T-helper 17 cell (primary cell): ENCODE data around the gene HSPD1. TPM values are rescaled to one million over a fixed set of nuclear protein-coding genes. Genes with fewer than 3 reads are reported as not detected.
"Not testable (repeated sequence)": the region's sequence is repeated elsewhere in the genome, so short reads cannot be mapped to it uniquely, and the experiment has no call there.

Experiments used
- ATAC-seq: fragments of 150-1000 bp; cut with Tn5 transposase; 2 replicates; pipeline ENCODE4 v1.10.0; 2021; ENCODE audit warnings: mild to moderate bottlenecking, moderate library complexity
- DNase-seq, 3 donors: peaks; one replicate each; pipeline versions ENCODE4 v3.0.0 to v3.0.0-alpha.2; 2020 to 2021
- H3K9me3 ChIP-seq: one replicate; pipeline ENCODE4 v1.7.0; 2013; ENCODE audit warnings: low read length, mild to moderate bottlenecking; ENCODE audit not compliant: control insufficient read depth, poor library complexity, severe bottlenecking
- H3K27ac Mint-ChIP-seq: one replicate; pipeline ENCODE4 v1.8.0; 2022; ENCODE audit warnings: mild to moderate bottlenecking, moderate library complexity, mixed read lengths
- H3K27me3 Mint-ChIP-seq: one replicate; pipeline ENCODE4 v1.8.0; 2022; ENCODE audit warnings: mixed read lengths
- H3K36me3 Mint-ChIP-seq: one replicate; pipeline ENCODE4 v1.8.0; 2022; ENCODE audit warnings: low read depth, mixed read lengths
- H3K4me1 Mint-ChIP-seq: one replicate; pipeline ENCODE4 v1.8.0; 2022; ENCODE audit warnings: mild to moderate bottlenecking, mixed read lengths
- H3K4me3 Mint-ChIP-seq: one replicate; pipeline ENCODE4 v1.8.0; 2022; ENCODE audit warnings: mild to moderate bottlenecking, moderate library complexity, mixed read lengths
- total RNA-seq, 4 donors: library from RNA in 2 of 4; stranded (reverse) in 2 of 4; gene quantifications; one replicate each; pipeline ENCODE4 v1.2.3 and lab custom pipeline; 2022 to 2026

The HSPD1 gene
- total RNA-seq, 2 donors from 2014 or later = 161 to 182 TPM

- not testable (repeated sequence) for H3K4me3 Mint-ChIP-seq, H3K27me3 Mint-ChIP-seq, H3K36me3 Mint-ChIP-seq, DNase-seq, ATAC-seq, H3K9me3 ChIP-seq, H3K4me1 Mint-ChIP-seq
- peak overlapping the region; percentile 22 for H3K27ac Mint-ChIP-seq
These were observed 15.4 kb downstream of the HSPD1 start for GRCh38 chr2:197484248-197484647.

- Mint-ChIP-seq H3K27me3 (no peaks in the 10 kb centered on the region), H3K36me3 (peaks cover 4% of the 10 kb centered on the region), H3K27ac (no peak overlapping the region), H3K4me3 (no peak overlapping the region), H3K4me1 (peaks cover 5% of the 10 kb centered on the region)
- ATAC-seq = no peak
- no peaks in the 10 kb centered on the region for H3K9me3 ChIP-seq
- no peak for DNase-seq
These were observed 19.2 kb downstream of the HSPD1 start for GRCh38 chr2:197480165-197481036.

DNA sequence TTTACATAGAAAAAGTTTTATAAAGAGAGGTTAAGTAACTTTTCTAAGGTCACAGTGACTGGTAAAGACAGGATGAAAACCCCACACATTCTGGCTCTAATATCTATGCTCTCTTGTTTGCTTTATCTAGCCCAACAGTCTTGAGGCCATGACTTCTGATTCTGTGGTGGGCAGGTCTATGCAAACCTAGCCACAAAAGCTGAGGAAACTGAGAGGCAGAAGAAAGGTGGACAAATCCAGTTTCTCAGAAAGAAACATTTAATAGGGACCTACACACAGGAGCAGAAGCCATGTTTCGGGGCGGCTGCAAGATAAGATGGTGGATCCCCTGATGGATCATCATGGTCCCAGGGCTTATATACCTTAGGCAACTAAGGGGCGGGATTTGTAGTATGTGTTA is 21.8 kb downstream of the HSPD1 start:
- peaks cover 4% of the 10 kb centered on the region for H3K36me3 Mint-ChIP-seq
- H3K9me3 ChIP-seq = no peaks in the 10 kb centered on the region
- DNase-seq (no peak), ATAC-seq (no peak)
- peak overlapping the region; percentile 67 for H3K27ac Mint-ChIP-seq
- H3K27me3 Mint-ChIP-seq = no peaks in the 10 kb centered on the region
- H3K4me3 Mint-ChIP-seq = no peak overlapping the region
- peaks cover 5% of the 10 kb centered on the region for H3K4me1 Mint-ChIP-seq

- Mint-ChIP-seq H3K27me3 (no peaks in the 10 kb centered on the region), H3K4me3 (no peak overlapping the region), H3K36me3 (peaks cover 3% of the 10 kb centered on the region), H3K27ac (peak overlapping the region; percentile 32), H3K4me1 (peaks cover 2% of the 10 kb centered on the region)
- ATAC-seq (no peak), DNase-seq (no peak)
- H3K9me3 ChIP-seq = no peaks in the 10 kb centered on the region
These were observed 27.5 kb downstream of the HSPD1 start for GRCh38 chr2:197472166-197472565.

- H3K27ac Mint-ChIP-seq = no peak overlapping the region
- H3K36me3 Mint-ChIP-seq = peaks cover 4% of the 10 kb centered on the region
- H3K4me1 Mint-ChIP-seq = peaks cover 4% of the 10 kb centered on the region
- H3K4me3 Mint-ChIP-seq = no peak overlapping the region
- ATAC-seq = no peak
- DNase-seq = no peak
- no peaks in the 10 kb centered on the region for H3K9me3 ChIP-seq
- no peaks in the 10 kb centered on the region for H3K27me3 Mint-ChIP-seq
These were observed 35.5 kb downstream of the HSPD1 start for GRCh38 chr2:197464175-197464574.

DNA sequence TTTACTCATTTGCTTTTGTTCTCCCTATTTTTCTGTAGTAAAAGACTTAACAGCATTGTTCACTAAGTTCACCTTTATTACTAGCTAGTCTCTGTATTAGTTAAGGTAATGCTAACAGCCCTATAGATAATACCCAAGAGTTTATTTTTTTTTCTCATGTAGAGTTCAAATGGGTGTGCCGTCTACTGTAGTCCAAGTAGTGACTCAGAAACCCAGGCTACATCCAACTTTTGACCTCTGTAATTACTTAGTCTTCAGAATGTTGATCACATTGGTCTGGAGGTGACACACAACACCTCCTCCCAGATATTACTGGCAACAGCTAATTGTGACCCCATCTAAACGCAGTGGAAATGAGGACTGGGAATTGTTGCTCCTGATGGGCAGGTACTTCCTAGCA is 38.6 kb downstream of the HSPD1 start:
- ATAC-seq (no peak), DNase-seq (no peak)
- Mint-ChIP-seq H3K27me3 (no peaks in the 10 kb centered on the region), H3K27ac (peak overlapping the region; percentile 8), H3K4me3 (no peak overlapping the region), H3K4me1 (peaks cover 12% of the 10 kb centered on the region), H3K36me3 (peaks cover under 1% of the 10 kb centered on the region)
- no peaks in the 10 kb centered on the region for H3K9me3 ChIP-seq

DNA sequence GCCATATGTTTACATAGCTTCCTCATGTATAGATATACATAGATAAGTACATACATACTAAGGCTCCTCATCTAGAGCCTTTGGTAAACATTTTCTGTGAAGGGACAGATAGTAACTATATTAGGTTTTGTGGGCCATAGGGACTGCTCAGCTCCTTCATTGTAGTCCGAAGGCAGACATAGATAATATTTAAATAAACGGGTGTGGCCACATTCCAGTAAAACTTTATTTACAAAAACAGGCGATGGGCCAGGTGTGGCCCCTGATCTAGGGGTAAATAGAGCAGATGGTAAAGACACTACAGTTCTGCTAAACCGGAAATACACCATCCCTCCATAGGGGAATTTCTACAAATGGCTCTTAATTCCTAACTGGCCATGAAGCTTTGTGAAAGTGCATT is 39.0 kb downstream of the HSPD1 start:
- no peak for DNase-seq
- Mint-ChIP-seq H3K4me3 (no peak overlapping the region), H3K27ac (peak overlapping the region; percentile 8), H3K27me3 (no peaks in the 10 kb centered on the region), H3K36me3 (no peaks in the 10 kb centered on the region), H3K4me1 (peaks cover 10% of the 10 kb centered on the region)
- H3K9me3 ChIP-seq = no peaks in the 10 kb centered on the region
- no peak for ATAC-seq

DNA sequence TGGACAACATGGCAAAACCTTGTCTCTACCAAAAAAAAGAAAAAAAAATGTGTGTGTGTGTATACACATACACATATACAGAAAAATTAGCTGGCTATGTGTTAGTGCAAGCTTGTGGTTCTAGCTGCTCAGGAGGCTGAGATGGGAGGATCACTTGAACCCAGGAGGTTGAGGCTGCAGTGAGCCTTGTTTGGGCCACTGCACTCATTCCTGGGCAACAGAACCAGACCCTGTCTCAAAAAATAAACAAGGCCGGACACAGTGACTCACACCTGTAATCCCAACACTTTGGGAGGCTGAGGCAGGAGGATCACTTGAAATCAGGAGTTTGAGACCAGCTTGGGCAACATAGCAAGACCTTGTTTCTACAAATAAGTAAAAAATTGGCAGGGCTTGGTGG is 44.2 kb downstream of the HSPD1 start:
- Mint-ChIP-seq H3K36me3 (peaks cover 8% of the 10 kb centered on the region), H3K27me3 (no peaks in the 10 kb centered on the region), H3K27ac (peak overlapping the region; percentile 56), H3K4me3 (peak overlapping the region; percentile 59), H3K4me1 (peaks cover 32% of the 10 kb centered on the region)
- H3K9me3 ChIP-seq = no peaks in the 10 kb centered on the region
- DNase-seq = no peak
- no peak for ATAC-seq

GRCh38 chr2:197454923-197455322 is 44.7 kb downstream of the HSPD1 start:
- Mint-ChIP-seq H3K4me3 (no peak overlapping the region), H3K27ac (peak overlapping the region; percentile 100), H3K27me3 (no peaks in the 10 kb centered on the region), H3K4me1 (peaks cover 32% of the 10 kb centered on the region), H3K36me3 (peaks cover 8% of the 10 kb centered on the region)
- DNase-seq = no peak
- ATAC-seq = no peak
- no peaks in the 10 kb centered on the region for H3K9me3 ChIP-seq

GRCh38 chr2:197453914-197454398 is 45.7 kb downstream of the HSPD1 start:
- ATAC-seq (no peak), DNase-seq (no peak)
- no peaks in the 10 kb centered on the region for H3K9me3 ChIP-seq
- Mint-ChIP-seq H3K36me3 (peaks cover 8% of the 10 kb centered on the region), H3K27ac (peak overlapping the region; percentile 100), H3K4me3 (peak overlapping the region; percentile 98), H3K27me3 (no peaks in the 10 kb centered on the region), H3K4me1 (peaks cover 32% of the 10 kb centered on the region)

GRCh38 chr2:197453123-197453913 is 46.3 kb downstream of the HSPD1 start, which contains the start of gene COQ10B:
Gene COQ10B, plus strand, starts transcription at chr2:197453552. Its CDS starts 9 bp downstream, at chr2:197453561.
- peak; percentile 89 for ATAC-seq
- peaks cover 31% of the 10 kb centered on the region for H3K4me1 Mint-ChIP-seq
- H3K27me3 Mint-ChIP-seq = no peaks in the 10 kb centered on the region
- peak within 1 kb of the TSS; percentile 100 for H3K27ac Mint-ChIP-seq
- H3K36me3 Mint-ChIP-seq = peaks cover 8% of the 10 kb centered on the region
- DNase-seq = peak; percentile 95 to 98 (median 95)
- peak within 1 kb of the TSS; percentile 98 for H3K4me3 Mint-ChIP-seq
- H3K9me3 ChIP-seq = no peaks in the 10 kb centered on the region

DNA sequence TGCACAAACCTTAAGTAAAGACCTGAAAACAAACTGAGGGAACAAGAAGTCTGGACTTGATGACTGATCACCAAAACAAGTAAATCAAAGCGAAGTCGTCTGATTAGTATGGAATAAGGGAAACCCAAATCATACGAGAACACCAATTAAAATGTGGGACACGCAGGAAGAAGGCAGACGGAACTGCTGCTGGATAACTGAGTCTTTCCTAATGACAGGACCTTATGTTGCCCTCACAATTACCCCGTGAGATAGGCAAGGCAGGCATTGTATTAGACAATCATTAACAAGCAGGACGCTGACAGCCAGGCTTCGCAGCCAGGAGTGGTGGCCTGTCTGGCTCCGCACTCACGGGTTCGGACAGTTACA is 46.9 kb downstream of the HSPD1 start:
- no peak for DNase-seq
- Mint-ChIP-seq H3K36me3 (peaks cover 8% of the 10 kb centered on the region), H3K4me3 (peak overlapping the region; percentile 98), H3K27me3 (no peaks in the 10 kb centered on the region), H3K4me1 (peaks cover 27% of the 10 kb centered on the region), H3K27ac (peak overlapping the region; percentile 100)
- no peaks in the 10 kb centered on the region for H3K9me3 ChIP-seq
- no peak for ATAC-seq

- H3K27me3 Mint-ChIP-seq, H3K9me3 ChIP-seq, H3K36me3 Mint-ChIP-seq, DNase-seq, H3K4me3 Mint-ChIP-seq, H3K27ac Mint-ChIP-seq, ATAC-seq: not testable (repeated sequence)
- H3K4me1 Mint-ChIP-seq = peaks cover 22% of the 10 kb centered on the region
These were observed 48.7 kb downstream of the HSPD1 start for GRCh38 chr2:197450935-197451358.
